GM21825 (cell line): ENCODE data around the gene GGACT.
A peak's percentile ranks its signal among the peaks of the same experiment; 100 is the strongest.

ENCODE experiments used
- ATAC-seq: cut with Tn5 transposase; IDR thresholded peaks from one replicate; pipeline ENCODE4 v1.9.1; 2021; ENCODE audit warnings: mild to moderate bottlenecking, moderate library complexity; ENCODE audit not compliant: unreplicated experiment

The GGACT gene

DNA sequence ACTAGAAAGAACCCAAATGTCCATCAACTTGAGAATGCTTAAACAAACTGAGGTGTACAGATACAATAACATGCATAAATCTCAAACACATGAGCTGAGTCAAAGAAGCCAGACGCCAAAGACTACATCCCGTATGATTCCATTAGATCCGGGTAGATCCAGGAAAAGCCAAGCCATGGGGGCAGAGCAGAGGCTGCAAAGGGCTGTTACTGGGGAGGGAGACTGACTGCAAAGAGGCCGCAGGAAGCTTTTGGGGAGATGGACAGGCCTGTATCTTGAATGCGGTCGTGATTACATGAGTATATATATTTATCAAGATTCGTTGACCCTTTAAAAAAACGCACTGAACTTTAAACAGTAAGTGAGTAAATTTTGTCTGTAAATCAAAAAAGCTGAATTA is 28.7 kb downstream of the GGACT start:
- no peak for ATAC-seq

GRCh38 chr13:100552755-100553154 is 35.8 kb downstream of the GGACT start:
- no peak for ATAC-seq

DNA sequence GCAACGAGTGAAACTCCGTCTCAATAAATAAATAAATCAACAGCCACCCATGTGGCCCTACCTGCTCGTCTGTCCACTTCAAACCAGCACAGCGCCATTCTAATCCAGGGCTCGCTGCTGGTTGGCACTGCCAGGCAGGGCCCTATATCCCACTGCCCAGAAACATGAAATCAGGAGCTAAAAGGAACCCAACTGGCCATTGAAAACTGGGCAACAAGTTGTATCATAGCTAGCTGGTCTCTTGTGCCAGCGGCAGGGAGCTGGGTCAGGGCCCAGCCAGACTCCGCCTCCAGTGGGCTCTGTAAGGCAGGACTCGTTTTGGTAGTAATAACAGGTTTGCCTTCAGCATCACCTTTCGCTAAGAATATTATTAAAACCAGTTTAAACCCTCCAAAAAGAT is 39.3 kb downstream of the GGACT start:
- no peak for ATAC-seq

DNA sequence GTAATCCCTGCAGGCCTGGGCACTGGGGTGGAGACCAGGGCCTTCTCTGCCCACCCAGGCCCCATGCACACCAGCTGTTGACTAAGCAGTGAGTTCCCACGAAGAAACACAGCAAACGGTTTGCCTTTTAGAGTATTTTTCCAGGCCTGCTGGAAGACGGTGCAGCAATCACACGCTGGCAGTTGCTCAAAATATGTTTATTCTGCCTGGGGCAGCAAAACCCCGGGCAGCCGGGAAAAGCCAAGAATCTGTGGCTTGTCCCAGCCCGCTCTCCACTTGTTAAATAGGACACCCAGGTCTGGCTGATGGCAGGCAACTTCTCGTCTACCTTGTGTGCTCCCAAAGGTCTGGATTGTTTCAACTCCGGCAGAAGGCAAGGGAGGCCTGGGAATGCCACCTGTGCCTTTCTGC is 40.8 kb downstream of the GGACT start:
- ATAC-seq = no peak

- ATAC-seq = no peak
Observed at GRCh38 chr13:100546713-100547405, 41.7 kb downstream of the GGACT start.

- ATAC-seq = no peak
Observed at GRCh38 chr13:100545684-100546061, 42.9 kb downstream of the GGACT start.

DNA sequence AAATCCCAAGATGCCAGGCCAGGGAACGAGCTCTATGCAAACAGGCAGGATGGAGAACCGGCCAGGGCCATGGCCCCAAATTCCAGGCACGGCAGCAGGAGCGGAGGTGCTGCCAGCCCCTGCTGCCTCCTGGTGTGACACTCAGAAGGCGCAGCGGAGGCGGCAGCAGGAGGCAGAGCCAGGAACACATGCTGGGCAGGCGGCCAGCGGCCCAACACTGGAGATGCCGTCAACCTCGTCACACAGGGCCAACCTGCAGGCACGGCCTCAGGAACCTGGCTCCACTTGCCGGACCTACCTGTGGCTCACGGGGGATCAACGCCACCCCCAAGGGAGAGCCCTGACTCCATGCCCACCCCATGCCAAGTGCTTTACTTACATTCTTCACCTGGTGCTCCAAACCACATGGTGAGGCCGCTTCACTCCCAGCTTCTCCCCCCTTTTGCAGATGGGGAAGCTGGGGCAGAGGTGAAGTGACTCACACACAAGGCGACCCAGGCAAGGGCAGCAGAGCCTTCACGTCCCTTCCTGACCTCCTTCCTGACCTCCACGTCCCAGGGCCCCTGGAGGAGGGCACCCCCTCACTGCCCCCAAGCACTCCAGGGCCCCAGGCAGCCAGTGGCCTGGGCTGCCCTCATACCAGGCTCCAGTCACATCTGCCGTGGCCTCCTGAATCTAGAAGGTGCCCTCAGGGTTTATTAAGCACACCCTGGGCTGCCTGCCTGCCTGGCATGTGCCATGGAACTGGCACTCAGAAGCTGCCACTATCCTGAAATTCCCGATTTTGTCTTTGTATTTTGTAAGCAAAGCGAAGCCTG is 43.5 kb downstream of the GGACT start:
- ATAC-seq = no peak

DNA sequence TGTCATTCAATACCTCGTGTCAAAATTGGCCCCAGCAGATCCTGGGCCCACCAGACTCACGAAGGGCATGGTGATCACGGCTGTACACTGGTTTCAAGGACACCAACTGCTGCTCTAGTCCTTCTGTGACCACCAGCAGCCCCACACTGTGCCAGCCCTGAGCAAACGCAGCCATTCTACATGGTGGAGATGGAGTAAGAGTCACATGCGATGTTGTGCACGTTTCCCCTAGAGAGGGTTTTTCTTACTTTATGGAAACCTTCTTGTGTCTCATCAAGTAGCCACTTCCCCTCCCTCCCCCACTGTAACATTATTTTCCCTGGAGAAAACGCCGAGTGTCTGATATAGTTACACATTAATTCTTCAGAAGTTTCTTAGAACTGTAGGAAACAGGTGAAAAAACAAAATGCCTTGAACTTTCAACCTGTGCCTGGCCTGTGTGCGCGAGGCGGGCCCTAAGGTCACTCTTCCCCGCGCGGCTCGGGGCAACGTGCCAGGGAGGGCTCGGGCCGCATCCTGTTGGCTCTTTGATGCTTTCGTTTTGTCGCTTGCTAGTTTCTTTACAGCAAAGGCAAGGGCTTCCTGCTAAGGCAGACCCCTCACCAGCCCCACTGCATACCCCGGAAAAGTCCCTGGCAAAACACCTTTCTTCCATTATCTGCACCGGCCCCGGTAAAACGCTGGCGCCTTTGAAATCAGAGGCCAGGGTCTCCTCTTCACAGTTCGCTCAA is 44.6 kb downstream of the GGACT start:
- ATAC-seq = no peak

DNA sequence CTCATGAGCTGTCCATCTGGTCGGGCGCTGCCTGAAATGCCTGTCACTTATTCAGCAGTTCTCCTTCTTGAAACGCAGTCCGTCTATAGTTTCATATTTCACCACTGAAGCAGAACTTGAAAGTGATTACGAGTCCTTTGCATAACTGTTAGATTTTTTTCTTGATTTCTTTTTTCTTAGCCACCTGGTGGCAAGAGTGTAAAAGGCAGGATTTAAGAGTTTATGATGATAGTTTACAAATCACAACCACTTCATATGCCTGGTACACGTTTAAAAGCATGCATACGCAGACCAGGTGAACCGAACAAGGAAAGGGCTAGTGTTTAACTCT is 45.8 kb downstream of the GGACT start:
- peak; percentile 83 for ATAC-seq

- ATAC-seq = no peak
Observed at GRCh38 chr13:100541897-100542825, 46.4 kb downstream of the GGACT start.

GRCh38 chr13:100540621-100541020 is 48.0 kb downstream of the GGACT start:
- ATAC-seq = no peak

- no peak for ATAC-seq
Observed at GRCh38 chr13:100537951-100538462, 50.6 kb downstream of the GGACT start.

DNA sequence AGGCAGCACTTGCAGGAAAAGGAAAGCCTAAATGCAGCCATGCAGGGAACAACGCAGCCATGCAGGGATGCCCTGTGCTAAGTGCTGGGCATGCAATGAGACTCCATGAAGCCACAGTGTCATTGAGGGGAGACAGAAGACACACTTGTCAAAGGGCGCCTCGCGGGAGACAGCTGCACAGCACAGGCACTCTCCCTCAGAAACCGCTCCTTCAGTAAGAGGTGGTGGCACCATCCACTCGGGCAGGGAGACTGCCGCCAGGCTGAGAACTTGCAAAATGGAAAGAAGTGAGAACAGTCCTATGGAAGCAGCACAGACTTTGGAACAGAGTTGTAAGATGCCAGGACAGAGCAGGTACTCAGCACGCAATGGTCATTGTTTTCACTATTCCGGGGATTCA is 51.1 kb downstream of the GGACT start:
- ATAC-seq = no peak

DNA sequence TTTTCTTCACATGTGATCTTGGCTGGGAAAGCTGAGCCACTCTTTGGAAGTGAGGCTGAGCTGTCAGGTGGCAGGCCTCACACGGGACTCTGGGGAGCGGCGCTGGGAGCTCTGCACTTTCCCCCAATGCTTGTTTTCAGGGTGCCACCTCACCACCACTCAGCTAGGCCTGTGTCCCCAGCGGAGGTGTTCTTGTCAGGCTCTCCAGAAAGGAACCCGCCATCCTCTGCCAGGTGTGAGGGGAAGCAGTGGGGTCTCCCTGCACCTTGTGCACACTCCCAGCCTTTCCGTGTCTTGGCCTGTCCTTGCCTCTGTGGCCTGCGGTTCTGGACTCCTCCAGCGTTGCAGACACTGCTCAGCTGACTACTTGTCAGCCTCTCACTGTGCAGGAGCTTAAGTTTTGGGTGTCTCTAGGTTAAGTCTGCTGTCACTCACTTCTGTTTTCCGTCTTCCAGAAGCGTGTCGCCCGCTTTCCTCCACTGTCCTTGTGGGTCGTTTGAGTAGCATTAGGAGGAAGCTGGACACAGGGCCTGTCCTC is 51.9 kb downstream of the GGACT start:
- ATAC-seq = no peak

DNA sequence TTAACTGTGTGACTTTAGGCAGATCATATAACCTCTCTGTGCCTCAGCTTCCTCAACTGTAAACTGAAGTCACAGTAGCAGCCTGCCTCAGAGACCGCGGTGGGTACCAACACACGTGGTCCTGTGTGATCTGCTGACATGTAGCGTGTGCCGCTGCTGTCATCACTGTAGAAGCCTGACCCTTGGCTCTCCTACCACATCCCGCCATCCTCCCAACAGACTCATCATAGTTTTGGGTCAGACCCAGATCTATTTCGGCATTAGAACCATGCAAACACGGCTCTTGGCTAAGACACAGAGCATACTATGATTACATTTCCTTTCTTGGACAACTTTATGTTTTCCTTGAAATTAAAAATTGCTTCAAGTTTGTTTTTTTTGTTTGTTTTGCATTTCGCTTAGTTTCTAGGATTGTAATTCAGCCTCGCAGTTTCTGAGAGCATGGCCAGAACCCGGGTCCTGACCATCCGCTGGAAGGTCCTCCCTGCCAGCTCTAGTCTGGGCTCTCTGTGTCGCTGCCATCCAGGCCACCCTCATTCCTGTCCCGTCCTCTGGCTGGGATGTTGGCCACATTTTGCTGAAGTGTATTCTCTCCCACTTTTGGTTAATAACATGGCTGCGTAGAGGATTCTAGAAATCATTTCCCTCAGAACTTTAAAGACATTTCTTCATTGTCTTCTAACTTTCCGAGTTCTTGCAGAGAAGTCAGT is 53.0 kb downstream of the GGACT start:
- no peak for ATAC-seq

DNA sequence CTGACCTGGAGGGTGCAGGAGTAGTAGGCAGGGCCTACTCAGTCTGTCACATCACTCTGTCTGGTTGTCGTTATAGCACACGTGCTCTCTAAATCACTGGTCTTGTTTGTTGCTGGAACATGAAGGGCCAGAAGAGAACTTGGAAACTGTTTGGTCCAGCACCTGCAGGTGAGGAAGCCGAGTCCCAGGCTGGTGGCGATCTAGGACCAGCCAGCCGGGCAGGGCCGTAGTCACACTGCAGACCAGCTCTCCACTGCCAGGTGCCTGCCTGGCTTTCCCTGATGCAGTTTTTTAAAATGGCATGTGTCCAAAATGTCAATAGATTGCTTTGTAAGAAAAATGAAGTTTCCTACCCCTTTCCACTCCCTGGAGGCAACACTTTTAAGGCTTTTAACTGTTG is 53.7 kb downstream of the GGACT start:
- no peak for ATAC-seq

GRCh38 chr13:100534147-100534843 is 54.3 kb downstream of the GGACT start:
- ATAC-seq = no peak

GRCh38 chr13:100533588-100534041 is 55.0 kb downstream of the GGACT start:
- no peak for ATAC-seq

- ATAC-seq = no peak
Observed at GRCh38 chr13:100532836-100533435, 55.7 kb downstream of the GGACT start.
